ENCODE measurements around the gene DEPP1.

The DEPP1 gene

DNA sequence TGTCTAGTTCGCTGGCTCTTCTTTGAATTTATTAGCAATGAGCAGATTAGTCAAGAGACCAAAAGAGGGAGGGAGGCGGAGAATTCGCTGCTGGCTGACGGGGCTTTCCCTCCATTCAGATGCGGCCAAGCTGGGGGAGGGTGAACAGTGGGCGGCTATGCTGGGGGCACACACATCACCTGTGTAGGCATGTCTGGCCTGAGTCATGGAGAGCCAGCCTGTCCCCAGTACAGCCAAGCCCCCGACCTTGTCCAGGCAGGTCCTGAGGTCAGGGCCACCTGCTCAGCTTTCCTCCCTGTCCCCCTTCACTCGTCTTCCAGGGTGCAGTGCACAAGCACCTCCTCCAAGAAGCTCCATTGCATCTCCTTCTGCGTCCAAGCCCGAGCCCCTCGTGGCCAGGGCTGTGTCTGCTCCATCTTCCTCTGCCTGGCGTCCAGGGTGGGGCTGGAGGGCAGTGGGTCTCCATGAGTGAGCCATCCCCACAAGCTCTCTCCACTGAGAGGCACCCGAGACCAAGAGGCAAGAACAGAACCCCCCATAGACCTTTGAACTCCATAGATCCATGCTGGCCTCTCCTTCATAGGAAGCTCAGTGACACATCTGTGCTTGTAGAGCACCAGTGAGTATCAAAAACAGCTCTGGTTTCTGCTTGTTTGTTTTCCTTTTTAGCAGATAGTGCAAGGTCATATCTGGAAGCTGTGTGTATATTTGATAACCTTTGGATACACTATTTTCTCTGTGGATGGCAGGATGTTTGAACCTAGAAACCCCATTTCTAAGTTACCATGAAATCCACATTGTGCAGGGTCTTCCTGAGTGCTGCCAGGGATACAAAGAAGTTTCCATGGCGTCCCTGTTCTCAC, 1.9 kb upstream of the DEPP1 start:
- no peak for DNase-seq (ENCODE audit: low read depth in 2 of 2)

GRCh38 chr10:44979281-44980191, 927 bp upstream of the DEPP1 start:
- DNase-seq (ENCODE audit: low read depth in 2 of 2), result no peak

- DNase-seq (ENCODE audit: low read depth in 2 of 2), result no peak
Measured at GRCh38 chr10:44978213-44978569, 418 bp downstream of the DEPP1 start.

- no peak for DNase-seq (ENCODE audit: low read depth in 2 of 2)
Measured at GRCh38 chr10:44977287-44978212, 1.1 kb downstream of the DEPP1 start.

DNA sequence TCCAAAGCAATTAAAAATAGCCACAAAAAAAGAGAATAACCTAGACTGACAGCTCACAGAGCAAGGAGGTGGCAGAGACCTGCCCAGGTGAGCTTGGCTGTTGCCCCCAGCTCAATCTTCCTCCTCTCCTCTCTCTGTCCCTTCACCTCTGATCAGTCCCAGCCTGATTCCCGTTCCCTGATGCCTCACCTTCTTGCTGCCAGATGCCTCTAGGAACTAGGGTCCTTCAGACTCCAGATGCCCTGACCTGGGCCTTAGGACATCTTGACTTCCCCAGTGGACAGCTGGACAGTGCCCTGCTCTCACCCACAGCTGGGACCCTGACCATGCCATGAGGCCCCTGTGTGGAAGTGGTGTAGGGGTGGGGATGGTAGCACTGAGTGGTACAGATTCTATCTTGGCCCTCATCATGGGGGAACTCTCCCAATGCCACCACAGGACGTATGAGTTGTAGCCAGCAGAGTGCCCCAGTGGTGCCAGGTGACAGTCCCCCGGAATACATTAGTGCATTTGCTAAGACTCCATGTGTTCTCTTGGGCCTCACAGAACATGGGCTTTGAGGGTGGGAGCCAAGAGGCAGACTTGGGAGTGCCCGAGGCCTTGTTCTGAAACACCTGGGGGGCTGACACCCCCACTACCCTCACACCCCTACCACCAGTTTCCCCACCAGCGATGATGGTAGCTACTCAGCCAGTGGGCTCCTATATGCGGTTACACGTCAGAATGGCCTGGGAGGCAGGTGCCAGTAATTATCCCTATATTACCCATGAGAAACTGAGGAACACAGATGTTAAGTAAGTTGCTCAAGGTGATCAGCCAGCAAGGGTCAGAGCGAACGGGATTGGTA, 2.0 kb downstream of the DEPP1 start:
- DNase-seq (ENCODE audit: low read depth in 2 of 2), result no peak

DNA sequence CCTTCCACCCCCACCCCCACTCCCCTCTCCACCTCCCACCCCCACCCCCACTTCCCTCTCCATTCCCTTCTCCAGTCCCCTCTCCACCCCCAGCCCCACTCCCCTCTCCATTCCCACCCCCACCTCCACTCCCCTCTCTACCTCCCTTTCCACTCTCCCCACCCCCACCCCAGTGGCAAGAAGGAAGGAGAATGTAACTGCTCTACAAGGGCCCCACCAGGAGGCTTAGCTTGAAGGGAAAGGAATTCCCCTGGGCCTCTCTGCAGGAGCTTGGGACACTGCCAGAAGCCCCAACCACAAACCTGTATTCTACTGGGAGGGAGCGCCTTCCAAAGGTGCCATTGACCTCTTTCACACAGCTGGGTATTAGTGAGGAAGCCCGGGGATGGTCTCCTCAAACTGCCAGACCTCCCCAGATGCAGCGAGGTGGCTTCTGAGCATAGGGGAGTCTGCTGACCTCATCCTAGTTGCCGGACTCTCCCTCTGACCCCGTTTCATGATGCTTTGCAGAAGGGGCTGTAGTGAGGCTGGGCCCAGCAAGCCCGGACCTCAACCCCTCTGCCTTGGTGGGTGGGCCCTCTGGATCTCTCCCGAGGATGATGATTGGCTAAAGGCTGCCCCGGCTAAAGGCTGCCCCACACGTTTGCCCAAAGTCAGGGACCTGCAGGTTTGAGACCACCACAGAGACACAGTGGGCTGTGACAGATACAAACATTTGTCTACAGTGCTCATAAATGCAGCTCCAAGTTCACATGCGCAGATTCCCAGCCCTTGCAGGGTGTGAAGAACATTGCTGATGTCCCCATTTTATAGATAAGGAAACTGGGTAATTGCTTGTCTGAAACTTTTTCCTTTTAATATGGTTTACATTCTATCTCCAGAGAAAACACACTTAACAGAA, 2.9 kb downstream of the DEPP1 start:
- DNase-seq (ENCODE audit: low read depth in 2 of 2), result no peak

DNA sequence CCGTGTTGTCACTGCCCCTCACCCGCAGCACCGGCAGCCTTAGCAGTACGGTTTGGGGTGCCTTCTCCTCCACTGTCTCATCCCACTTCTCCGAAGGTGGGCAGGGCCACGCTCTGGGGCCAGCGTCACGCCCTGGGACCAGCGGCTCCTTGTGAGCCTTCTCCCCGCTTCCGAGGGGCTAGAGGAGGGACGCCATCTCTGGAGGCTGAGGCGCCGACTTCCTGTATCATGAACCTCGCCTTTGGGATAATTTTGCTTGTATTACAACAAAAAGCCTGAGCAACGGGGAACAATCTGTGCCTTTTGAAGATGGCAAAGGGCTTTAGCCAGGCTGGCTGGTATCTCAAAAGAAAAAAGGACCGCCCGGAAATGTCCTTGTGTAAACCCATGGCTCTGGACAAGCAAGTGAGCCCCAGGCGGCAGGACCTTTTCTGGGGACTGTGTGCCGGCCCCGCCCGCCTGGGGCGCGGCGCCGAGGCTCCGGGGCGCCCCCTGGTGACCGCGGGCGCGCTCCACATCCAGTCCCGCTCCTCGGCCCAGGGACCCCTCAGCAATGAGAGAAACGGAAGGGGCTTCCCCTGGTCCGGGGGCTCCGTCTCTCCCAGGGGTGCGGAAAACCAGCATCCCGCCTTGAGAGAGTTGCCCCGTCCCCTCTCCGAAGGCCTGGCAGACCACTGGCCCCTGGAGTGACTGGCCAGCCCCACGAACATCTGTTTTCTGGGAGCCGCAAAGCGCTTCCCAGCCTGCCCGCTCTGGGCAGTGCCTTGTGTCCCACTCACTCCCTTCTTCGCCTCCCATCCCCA, 3.8 kb downstream of the DEPP1 start:
- DNase-seq (ENCODE audit: low read depth in 2 of 2), result no peak

DNA sequence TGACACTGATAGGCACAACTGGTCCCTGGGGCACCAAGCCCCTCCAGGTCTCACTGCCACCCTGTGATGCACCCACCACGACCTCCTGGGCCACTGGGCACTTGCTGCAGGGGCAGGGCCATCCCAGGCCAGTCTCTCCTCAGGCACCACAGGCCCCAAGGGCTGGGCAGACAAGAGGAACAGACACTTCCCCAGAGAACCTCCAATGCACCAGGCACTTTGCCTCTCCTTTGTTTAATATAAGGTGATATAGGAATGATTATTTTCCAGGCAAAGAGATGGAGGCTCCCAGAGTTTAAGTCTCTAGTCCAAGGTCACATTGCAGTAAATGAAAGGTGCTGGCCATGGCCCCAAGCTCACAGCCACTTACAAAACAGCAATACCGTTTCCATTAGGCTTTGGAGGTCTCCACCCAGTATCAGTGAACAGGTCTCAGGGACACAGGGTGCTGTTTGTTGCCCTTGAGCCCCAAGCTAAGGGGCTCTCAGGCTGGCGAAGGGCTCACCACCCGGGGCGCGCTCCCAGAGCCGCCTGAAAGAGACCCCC, 4.5 kb downstream of the DEPP1 start:
- DNase-seq (ENCODE audit: low read depth in 2 of 2), result no peak

DNA sequence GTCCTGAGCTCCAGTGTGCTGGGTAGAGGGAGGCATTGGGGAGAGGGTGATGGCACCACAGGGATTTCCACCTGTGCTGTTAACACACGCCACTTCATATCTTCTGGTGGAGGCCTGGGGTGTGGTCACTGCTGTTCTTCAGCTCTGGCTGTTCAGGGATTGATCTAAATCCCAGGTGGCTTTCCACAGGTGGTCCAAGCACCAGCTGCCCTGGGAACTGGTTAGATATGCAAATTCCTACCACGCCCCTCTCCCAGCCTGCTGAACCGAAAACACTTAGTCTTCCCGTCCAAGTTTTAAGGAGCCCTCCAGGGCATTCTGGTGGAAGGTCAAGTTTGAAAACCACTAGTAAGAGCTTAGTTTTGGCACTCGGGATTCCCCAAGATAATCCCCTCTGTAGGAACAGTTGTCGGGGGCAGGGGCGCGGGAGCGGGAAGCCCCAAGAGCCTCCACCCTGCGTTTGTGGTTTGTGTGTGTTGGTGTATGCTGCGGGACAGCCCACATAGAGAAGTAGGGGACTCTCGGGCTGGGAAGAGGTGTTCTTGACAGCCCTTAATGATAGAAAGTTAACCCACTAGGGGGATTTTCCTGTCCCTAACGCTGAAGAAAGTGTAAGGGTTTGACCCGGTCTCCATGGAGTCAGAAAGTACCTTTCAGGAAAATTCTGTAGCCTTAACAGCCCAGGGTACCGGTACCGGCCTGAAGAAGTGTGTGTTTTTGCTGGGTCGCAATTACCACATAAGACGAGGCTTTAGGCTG, 5.1 kb downstream of the DEPP1 start:
- DNase-seq (ENCODE audit: low read depth in 2 of 2), result no peak

GRCh38 chr10:44972874-44973306, 5.7 kb downstream of the DEPP1 start:
- no peak for DNase-seq (ENCODE audit: low read depth in 2 of 2)

DNA sequence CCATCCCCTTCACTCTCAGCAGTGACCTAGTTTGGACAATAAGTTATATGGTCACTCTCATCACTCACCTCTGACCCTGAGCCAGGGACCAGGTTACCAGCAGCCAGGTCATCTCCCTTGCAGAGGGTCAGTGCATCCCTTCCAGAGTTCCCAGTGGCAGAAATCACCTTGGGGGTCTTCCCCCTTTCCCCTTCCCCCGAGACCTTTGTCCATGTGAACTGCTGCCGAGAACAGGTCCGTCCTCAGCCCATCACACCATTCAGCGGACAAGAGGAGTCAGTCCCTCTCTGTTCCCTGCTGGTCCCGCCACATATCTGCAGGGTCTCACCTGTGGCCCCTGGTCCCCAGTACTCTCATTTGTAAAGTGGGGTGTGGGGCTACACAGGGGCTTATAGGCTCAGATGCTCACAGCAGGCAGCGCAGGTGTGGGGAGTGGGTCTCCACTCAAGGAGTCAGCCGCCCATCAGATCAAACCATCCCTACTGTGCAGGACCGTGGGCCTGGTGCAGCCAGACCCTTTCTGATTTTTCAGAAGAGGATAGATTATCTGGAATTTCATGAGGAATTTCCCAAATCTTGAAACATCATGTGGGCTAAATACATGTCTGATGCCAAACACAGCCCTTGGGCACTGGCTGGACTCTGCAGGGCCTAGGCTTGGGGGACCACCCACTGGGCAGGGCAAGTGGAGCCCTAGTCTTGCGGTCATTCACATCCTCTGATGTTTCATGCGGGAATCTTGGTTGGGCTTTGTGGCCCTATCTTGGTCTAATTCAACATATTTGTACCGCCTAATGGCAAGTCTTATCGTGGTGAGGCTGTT, 6.5 kb downstream of the DEPP1 start:
- no peak for DNase-seq (ENCODE audit: low read depth in 2 of 2)

GRCh38 chr10:44971434-44971833, 7.2 kb downstream of the DEPP1 start:
- DNase-seq (ENCODE audit: low read depth in 2 of 2), result no peak

DNA sequence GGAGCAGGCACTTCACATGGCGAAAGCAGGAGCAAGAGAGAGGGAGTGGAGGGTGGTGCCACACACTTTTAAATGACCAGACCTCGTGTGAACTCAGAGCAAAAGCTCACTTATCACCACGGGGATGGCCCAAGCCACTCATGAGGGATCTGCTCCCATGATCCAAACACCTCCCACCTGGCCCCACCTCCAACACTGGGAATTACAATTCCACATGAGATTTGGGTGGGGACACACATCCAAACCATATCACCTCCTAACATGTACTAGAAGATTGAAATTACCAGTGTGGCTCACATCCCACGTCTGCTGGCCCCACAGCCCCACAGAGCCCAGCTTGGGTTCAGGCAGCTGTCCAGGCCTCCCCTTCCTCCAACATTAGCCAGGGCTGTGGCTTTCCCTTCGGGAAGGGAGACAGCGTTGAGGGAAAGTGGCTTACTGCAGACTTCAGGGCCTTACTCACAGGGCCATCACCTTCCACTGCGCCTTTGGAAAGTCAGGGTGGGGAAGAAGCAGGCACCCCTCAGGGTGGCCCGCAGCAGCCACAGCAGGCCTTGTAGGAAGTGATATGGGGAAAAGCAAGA, 7.7 kb downstream of the DEPP1 start:
- DNase-seq (ENCODE audit: low read depth in 2 of 2), result no peak

GRCh38 chr10:44969854-44970253, 8.8 kb downstream of the DEPP1 start:
- DNase-seq (ENCODE audit: low read depth in 2 of 2), result no peak

GRCh38 chr10:44968500-44969400, 9.9 kb downstream of the DEPP1 start:
- no peak for DNase-seq (ENCODE audit: low read depth in 2 of 2)

GRCh38 chr10:44968091-44968490, 10.5 kb downstream of the DEPP1 start:
- no peak for DNase-seq (ENCODE audit: low read depth in 2 of 2)
